Right lobe of liver (tissue), 4 donors: ENCODE data around the gene PCDHGA5.
A peak's percentile ranks its signal among the peaks of the same experiment; 100 is the strongest.

Experiments used
- CTCF ChIP-seq, 4 donors: fragments of 200-600 bp in 3 of 4; fragments of 450-650 bp in 1 of 4; IDR thresholded peaks; one replicate each; pipeline versions ENCODE4 v1.5.1 to v1.8.0; 2016 to 2022; ENCODE audit warnings: antibody characterized with exemption in 4 of 4, mild to moderate bottlenecking in 2 of 4
- POLR2A ChIP-seq: fragments of 450-650 bp; IDR thresholded peaks from one replicate; pipeline ENCODE4 v1.6.1; 2017; ENCODE audit warnings: antibody characterized with exemption, mild to moderate bottlenecking
- donor health status: DM: no; HTN: no; CAD: no.
- donor health status: DM: no; HTN: no; CAD: no.
- donor health status: DM: no; HTN: yes; CAD: no.

- TF ChIP-seq CTCF (IDR thresholded peaks at IDR 0.05) (peak; percentile 4 to 31 (median 26)), POLR2A (no peak)
These were observed 9.8 kb downstream of the PCDHGA5 start, which contains the start of gene PCDHGA6 for GRCh38 chr5:141373673-141374317.
